Measurements from ENCODE around the gene VIPR1.

Gene VIPR1

GRCh38 chr3:42493798-42494151, 8.7 kb upstream of the VIPR1 start:
- no peak overlapping the region for H3K27ac ChIP-seq (replicated peaks)
- H3K4me3 ChIP-seq (replicated peaks; ENCODE audit: insufficient read depth, low read length): no peak overlapping the region
- no peak for TF ChIP-seq SPI1 (IDR thresholded peaks at IDR 0.05; ENCODE audit: borderline replicate concordance, low read depth)
- TF ChIP-seq GABPA (IDR thresholded peaks at IDR 0.05; ENCODE audit: low read depth): no peak
- TF ChIP-seq, protein P1, sequence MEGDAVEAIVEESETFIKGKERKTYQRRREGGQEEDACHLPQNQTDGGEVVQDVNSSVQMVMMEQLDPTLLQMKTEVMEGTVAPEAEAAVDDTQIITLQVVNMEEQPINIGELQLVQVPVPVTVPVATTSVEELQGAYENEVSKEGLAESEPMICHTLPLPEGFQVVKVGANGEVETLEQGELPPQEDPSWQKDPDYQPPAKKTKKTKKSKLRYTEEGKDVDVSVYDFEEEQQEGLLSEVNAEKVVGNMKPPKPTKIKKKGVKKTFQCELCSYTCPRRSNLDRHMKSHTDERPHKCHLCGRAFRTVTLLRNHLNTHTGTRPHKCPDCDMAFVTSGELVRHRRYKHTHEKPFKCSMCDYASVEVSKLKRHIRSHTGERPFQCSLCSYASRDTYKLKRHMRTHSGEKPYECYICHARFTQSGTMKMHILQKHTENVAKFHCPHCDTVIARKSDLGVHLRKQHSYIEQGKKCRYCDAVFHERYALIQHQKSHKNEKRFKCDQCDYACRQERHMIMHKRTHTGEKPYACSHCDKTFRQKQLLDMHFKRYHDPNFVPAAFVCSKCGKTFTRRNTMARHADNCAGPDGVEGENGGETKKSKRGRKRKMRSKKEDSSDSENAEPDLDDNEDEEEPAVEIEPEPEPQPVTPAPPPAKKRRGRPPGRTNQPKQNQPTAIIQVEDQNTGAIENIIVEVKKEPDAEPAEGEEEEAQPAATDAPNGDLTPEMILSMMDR (IDR thresholded peaks at IDR 0.05; ENCODE audit: insufficient read depth, low read length): no peak
- no peak for TF ChIP-seq POLR2AphosphoS5 (IDR thresholded peaks at IDR 0.05; ENCODE audit: low read depth)
- TF ChIP-seq, protein P2, sequence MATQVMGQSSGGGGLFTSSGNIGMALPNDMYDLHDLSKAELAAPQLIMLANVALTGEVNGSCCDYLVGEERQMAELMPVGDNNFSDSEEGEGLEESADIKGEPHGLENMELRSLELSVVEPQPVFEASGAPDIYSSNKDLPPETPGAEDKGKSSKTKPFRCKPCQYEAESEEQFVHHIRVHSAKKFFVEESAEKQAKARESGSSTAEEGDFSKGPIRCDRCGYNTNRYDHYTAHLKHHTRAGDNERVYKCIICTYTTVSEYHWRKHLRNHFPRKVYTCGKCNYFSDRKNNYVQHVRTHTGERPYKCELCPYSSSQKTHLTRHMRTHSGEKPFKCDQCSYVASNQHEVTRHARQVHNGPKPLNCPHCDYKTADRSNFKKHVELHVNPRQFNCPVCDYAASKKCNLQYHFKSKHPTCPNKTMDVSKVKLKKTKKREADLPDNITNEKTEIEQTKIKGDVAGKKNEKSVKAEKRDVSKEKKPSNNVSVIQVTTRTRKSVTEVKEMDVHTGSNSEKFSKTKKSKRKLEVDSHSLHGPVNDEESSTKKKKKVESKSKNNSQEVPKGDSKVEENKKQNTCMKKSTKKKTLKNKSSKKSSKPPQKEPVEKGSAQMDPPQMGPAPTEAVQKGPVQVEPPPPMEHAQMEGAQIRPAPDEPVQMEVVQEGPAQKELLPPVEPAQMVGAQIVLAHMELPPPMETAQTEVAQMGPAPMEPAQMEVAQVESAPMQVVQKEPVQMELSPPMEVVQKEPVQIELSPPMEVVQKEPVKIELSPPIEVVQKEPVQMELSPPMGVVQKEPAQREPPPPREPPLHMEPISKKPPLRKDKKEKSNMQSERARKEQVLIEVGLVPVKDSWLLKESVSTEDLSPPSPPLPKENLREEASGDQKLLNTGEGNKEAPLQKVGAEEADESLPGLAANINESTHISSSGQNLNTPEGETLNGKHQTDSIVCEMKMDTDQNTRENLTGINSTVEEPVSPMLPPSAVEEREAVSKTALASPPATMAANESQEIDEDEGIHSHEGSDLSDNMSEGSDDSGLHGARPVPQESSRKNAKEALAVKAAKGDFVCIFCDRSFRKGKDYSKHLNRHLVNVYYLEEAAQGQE (IDR thresholded peaks at IDR 0.05; ENCODE audit: insufficient replicate concordance, low read depth): no peak
- H3K27me3 ChIP-seq (ENCODE audit: insufficient read depth, poor library complexity, severe bottlenecking): no peaks in the 10 kb centered on the region
- no peak for DNase-seq (ENCODE audit: low read depth in 1 of 2, low spot score in 1 of 2)

DNA sequence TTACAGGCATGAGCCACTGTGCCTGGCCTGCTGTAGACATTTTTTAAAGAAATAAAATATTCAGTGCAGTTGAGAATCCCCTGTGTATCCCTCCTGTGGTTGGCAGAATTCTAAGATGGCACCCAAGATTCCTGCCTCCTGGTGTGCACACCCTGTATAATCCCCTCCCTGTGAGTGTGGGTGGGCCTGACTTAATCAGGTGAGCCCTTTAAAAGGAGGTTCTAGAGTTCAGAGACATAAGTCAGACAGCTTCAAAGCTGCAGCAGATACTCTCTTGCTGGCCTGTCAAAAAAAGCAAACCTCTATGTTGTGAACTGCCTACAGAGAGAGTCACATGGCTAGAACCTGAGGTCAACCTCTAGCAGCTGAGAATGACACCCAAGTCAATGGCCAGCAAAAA, 7.0 kb upstream of the VIPR1 start:
- no peak overlapping the region for H3K4me3 ChIP-seq (replicated peaks; ENCODE audit: insufficient read depth, low read length)
- TF ChIP-seq SPI1 (IDR thresholded peaks at IDR 0.05; ENCODE audit: borderline replicate concordance, low read depth): no peak
- TF ChIP-seq, protein P2 (IDR thresholded peaks at IDR 0.05; ENCODE audit: insufficient replicate concordance, low read depth): no peak
- no peak for TF ChIP-seq GABPA (IDR thresholded peaks at IDR 0.05; ENCODE audit: low read depth)
- TF ChIP-seq, protein P1 (IDR thresholded peaks at IDR 0.05; ENCODE audit: insufficient read depth, low read length): no peak
- TF ChIP-seq POLR2AphosphoS5 (IDR thresholded peaks at IDR 0.05; ENCODE audit: low read depth): no peak
- no peak for DNase-seq (ENCODE audit: low read depth in 1 of 2, low spot score in 1 of 2)
- H3K27me3 ChIP-seq (ENCODE audit: insufficient read depth, poor library complexity, severe bottlenecking): peaks cover 4% of the 10 kb centered on the region
- no peak overlapping the region for H3K27ac ChIP-seq (replicated peaks)

- Histone ChIP-seq H3K27ac (replicated peaks) (no peak overlapping the region), H3K27me3 (ENCODE audit: insufficient read depth, poor library complexity, severe bottlenecking) (peaks cover 22% of the 10 kb centered on the region), H3K4me3 (replicated peaks; ENCODE audit: insufficient read depth, low read length) (no peak overlapping the region)
- TF ChIP-seq SPI1 (IDR thresholded peaks at IDR 0.05; ENCODE audit: borderline replicate concordance, low read depth): no peak
- TF ChIP-seq POLR2AphosphoS5 (IDR thresholded peaks at IDR 0.05; ENCODE audit: low read depth): no peak
- TF ChIP-seq, protein P1 (IDR thresholded peaks at IDR 0.05; ENCODE audit: insufficient read depth, low read length): no peak
- TF ChIP-seq GABPA (IDR thresholded peaks at IDR 0.05; ENCODE audit: low read depth): no peak
- TF ChIP-seq, protein P2 (IDR thresholded peaks at IDR 0.05; ENCODE audit: insufficient replicate concordance, low read depth): no peak
- no peak for DNase-seq (ENCODE audit: low read depth in 1 of 2, low spot score in 1 of 2)
Observed at GRCh38 chr3:42497009-42497731, 5.3 kb upstream of the VIPR1 start.
